MM.1S (cell line): ENCODE measurements around the gene LRCH4.
"Not testable (repeated sequence)": the region's sequence is repeated elsewhere in the genome, so short reads cannot be mapped to it uniquely, and the experiment has no call there.

Experiments used
- DNase-seq: peaks from one replicate; pipeline ENCODE4 v3.0.0-alpha.2; 2015
- H2AFZ ChIP-seq: fragments of 300-600 bp; sonication (generic); 2 replicates; pipeline ENCODE4 v1.6.0; 2016; ENCODE audit warnings: antibody characterized with exemption, low read length
- H3F3A ChIP-seq: fragments of 300-600 bp; sonication (generic); 2 replicates; pipeline ENCODE4 v1.6.1; 2016; ENCODE audit warnings: mild to moderate bottlenecking, antibody characterized with exemption, low read length, moderate library complexity, mixed read lengths; ENCODE audit not compliant: insufficient read depth
- H3K27ac ChIP-seq: fragments of 300-600 bp; sonication (generic); 2 replicates; pipeline ENCODE4 v1.5.1; 2016; ENCODE audit warnings: mild to moderate bottlenecking, low read length
- H3K27me3 ChIP-seq: fragments of 300-600 bp; sonication (generic); replicated peaks from 2 replicates; pipeline ENCODE4 v1.6.0; 2016; ENCODE audit warnings: low read length; ENCODE audit not compliant: insufficient read depth
- H3K36me3 ChIP-seq: fragments of 300-600 bp; sonication (generic); replicated peaks from 2 replicates; pipeline ENCODE4 v1.6.1; 2016; ENCODE audit warnings: mild to moderate bottlenecking, low read length, mixed read lengths; ENCODE audit not compliant: insufficient read depth
- H3K4me1 ChIP-seq: fragments of 300-600 bp; sonication (generic); 2 replicates; pipeline ENCODE4 v1.6.1; 2016; ENCODE audit warnings: low read length, mixed read lengths
- H3K4me2 ChIP-seq: fragments of 300-600 bp; sonication (generic); 2 replicates; pipeline ENCODE4 v1.6.0; 2016; ENCODE audit warnings: low read depth, low read length
- H3K4me3 ChIP-seq: fragments of 300-600 bp; sonication (generic); 2 replicates; pipeline ENCODE4 v1.5.1; 2016; ENCODE audit warnings: low read length, mixed read lengths
- H3K79me2 ChIP-seq: fragments of 300-600 bp; sonication (generic); 2 replicates; pipeline ENCODE4 v1.6.1; 2016; ENCODE audit warnings: mixed run types, low read length, mixed read lengths
- H3K9ac ChIP-seq: fragments of 300-600 bp; sonication (generic); 2 replicates; pipeline ENCODE4 v1.6.1; 2016; ENCODE audit warnings: low read length, mixed read lengths
- H3K9me2 ChIP-seq: fragments of 300-600 bp; sonication (generic); replicated peaks from 2 replicates; pipeline ENCODE4 v1.6.1; 2016; ENCODE audit warnings: mild to moderate bottlenecking, low read length, mixed read lengths; ENCODE audit not compliant: insufficient read depth
- H3K9me3 ChIP-seq: fragments of 300-600 bp; sonication (generic); replicated peaks from 2 replicates; pipeline ENCODE4 v1.6.1; 2016; ENCODE audit warnings: mild to moderate bottlenecking, low read length, mixed read lengths; ENCODE audit not compliant: insufficient read depth
- H4K20me1 ChIP-seq: fragments of 300-600 bp; sonication (generic); 2 replicates; pipeline ENCODE4 v1.6.1; 2016; ENCODE audit warnings: mild to moderate bottlenecking, low read length, moderate library complexity, mixed read lengths; ENCODE audit not compliant: insufficient read depth
- CTCF ChIP-seq: fragments of 300-600 bp; sonication (generic); IDR thresholded peaks from 2 replicates; pipeline ENCODE4 v1.5.1; 2016; ENCODE audit warnings: antibody characterized with exemption, low read length, mixed read lengths
- EZH2 ChIP-seq: fragments of 300-600 bp; sonication (generic); optimal IDR thresholded peaks from 2 replicates; pipeline ENCODE3; 2017; ENCODE audit warnings: low read depth, mild to moderate bottlenecking, antibody characterized with exemption, low read length, mixed read lengths
- EZH2phosphoT487 ChIP-seq: fragments of 300-600 bp; sonication (generic); IDR thresholded peaks from 2 replicates; pipeline ENCODE4 v1.6.1; 2018; ENCODE audit warnings: antibody characterized with exemption, low read length

LRCH4 gene

GRCh38 chr7:100553032-100553431, 32.9 kb downstream of the LRCH4 start:
- Histone ChIP-seq H3K9ac (no peak overlapping the region), H3K36me3 (no peaks in the 10 kb centered on the region), H3K9me3 (no peaks in the 10 kb centered on the region), H2AFZ (no peak overlapping the region), H3K27ac (no peak overlapping the region), H3K4me1 (no peaks in the 10 kb centered on the region), H3K4me3 (no peak overlapping the region), H3K9me2 (no peaks in the 10 kb centered on the region), H3F3A (no peaks in the 10 kb centered on the region), H4K20me1 (no peaks in the 10 kb centered on the region), H3K27me3 (no peaks in the 10 kb centered on the region), H3K4me2 (no peak overlapping the region), H3K79me2 (no peaks in the 10 kb centered on the region)
- TF ChIP-seq EZH2phosphoT487: no peak
- no peak for DNase-seq

GRCh38 chr7:100552532-100552931, 33.4 kb downstream of the LRCH4 start:
- DNase-seq: no peak
- Histone ChIP-seq H3K79me2 (no peaks in the 10 kb centered on the region), H3K9me2 (no peaks in the 10 kb centered on the region), H3K4me3 (no peak overlapping the region), H4K20me1 (no peaks in the 10 kb centered on the region), H3K27me3 (no peaks in the 10 kb centered on the region), H3K36me3 (no peaks in the 10 kb centered on the region), H3K4me2 (no peak overlapping the region), H2AFZ (no peak overlapping the region), H3K4me1 (no peaks in the 10 kb centered on the region), H3K9ac (no peak overlapping the region), H3K27ac (no peak overlapping the region), H3F3A (no peaks in the 10 kb centered on the region), H3K9me3 (no peaks in the 10 kb centered on the region)
- no peak for TF ChIP-seq EZH2phosphoT487
- TF ChIP-seq CTCF: no peak
- TF ChIP-seq EZH2: no peak

- H3K9me3 ChIP-seq, H2AFZ ChIP-seq, H3K27ac ChIP-seq, H3K79me2 ChIP-seq, H3K36me3 ChIP-seq, H3F3A ChIP-seq, DNase-seq, H4K20me1 ChIP-seq, H3K4me2 ChIP-seq, H3K9ac ChIP-seq, H3K27me3 ChIP-seq, H3K4me3 ChIP-seq, H3K9me2 ChIP-seq, H3K4me1 ChIP-seq: not testable (repeated sequence)
Measured at GRCh38 chr7:100548446-100548845, 37.5 kb downstream of the LRCH4 start.

- Histone ChIP-seq H3K27me3 (no peaks in the 10 kb centered on the region), H3K9me2 (no peaks in the 10 kb centered on the region), H3K9ac (no peak overlapping the region), H3K4me1 (no peaks in the 10 kb centered on the region), H3K4me3 (no peak overlapping the region), H3F3A (no peaks in the 10 kb centered on the region), H3K27ac (no peak overlapping the region), H4K20me1 (no peaks in the 10 kb centered on the region), H2AFZ (no peak overlapping the region), H3K4me2 (no peak overlapping the region), H3K36me3 (no peaks in the 10 kb centered on the region), H3K9me3 (no peaks in the 10 kb centered on the region), H3K79me2 (no peaks in the 10 kb centered on the region)
- TF ChIP-seq EZH2phosphoT487: no peak
- TF ChIP-seq EZH2: no peak
- TF ChIP-seq CTCF: no peak
- DNase-seq: no peak
Measured at GRCh38 chr7:100547872-100548271, 38.1 kb downstream of the LRCH4 start.
